Activated naive CD8-positive, alpha-beta T cell treated with anti-CD3 and anti-CD28 coated beads, Interleukin-2, amount 50 U/mL, for 24 hours (primary cell): Measurements from ENCODE around the gene FTCD.
"Not testable (repeated sequence)": the region's sequence is repeated elsewhere in the genome, so short reads cannot be mapped to it uniquely, and the experiment has no call there.

Experiments
- ATAC-seq: fragments of 150-1000 bp; cut with Tn5 transposase; one replicate; pipeline ENCODE4 v1.10.0; 2021
- DNase-seq: peaks from one replicate; pipeline ENCODE4 v3.0.0; 2021
- H3K27ac Mint-ChIP-seq: one replicate; pipeline ENCODE4 v1.8.0; 2021; ENCODE audit warnings: mild to moderate bottlenecking, mixed read lengths
- H3K27me3 Mint-ChIP-seq: one replicate; pipeline ENCODE4 v1.8.0; 2021; ENCODE audit warnings: mixed read lengths
- H3K36me3 Mint-ChIP-seq: one replicate; pipeline ENCODE4 v1.8.0; 2021; ENCODE audit warnings: low read depth, mixed read lengths
- H3K4me1 Mint-ChIP-seq: one replicate; pipeline ENCODE4 v1.8.0; 2021; ENCODE audit warnings: mixed read lengths
- H3K4me3 Mint-ChIP-seq: one replicate; pipeline ENCODE4 v1.8.0; 2021; ENCODE audit warnings: mild to moderate bottlenecking, moderate library complexity, mixed read lengths
- H3K9me3 Mint-ChIP-seq: one replicate; pipeline ENCODE4 v1.8.0; 2021; ENCODE audit warnings: mixed read lengths

FTCD gene

DNA sequence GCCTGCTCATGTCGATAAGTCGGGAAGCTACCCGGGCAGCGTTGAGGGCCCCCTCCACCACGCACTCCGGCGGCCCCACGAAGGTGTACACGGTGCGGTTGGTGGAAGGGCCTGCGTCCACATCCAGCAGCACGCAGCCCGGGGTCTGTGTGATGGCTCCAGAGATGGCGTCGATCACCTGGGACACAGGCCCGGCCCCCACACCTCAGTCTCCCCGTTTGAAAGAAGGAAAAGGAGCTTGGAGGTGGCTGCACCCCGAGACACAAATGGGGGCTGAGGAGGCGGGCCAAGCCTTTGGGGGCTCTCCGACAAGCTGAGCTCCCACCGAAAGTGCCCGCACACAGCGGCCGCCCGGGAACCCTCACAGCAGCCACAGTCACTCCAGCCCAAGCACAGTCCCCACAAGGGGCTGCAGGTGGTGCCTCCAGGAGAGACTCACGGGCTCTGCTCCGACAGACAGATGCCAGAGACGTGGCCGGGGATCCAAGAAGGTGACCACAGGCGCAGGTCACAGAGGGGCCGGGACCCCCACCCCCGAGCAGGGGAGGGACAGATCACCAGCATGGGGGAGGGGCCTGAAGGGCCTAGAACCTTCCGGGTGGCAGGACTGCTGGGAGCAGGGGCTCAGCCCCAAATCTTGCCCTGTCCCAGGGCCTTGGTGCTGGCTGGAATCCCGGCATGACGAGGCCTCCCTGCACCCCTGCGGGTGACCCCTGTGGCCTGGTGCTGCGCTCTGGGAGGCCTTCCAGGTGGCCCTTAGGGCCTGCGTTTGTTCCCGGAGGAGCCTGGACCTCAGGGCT lies 1.0 kb downstream of the FTCD start:
- Mint-ChIP-seq H3K9me3 (no peaks in the 10 kb centered on the region), H3K4me3 (no peak overlapping the region), H3K4me1 (no peaks in the 10 kb centered on the region), H3K36me3 (no peaks in the 10 kb centered on the region), H3K27me3 (no peaks in the 10 kb centered on the region), H3K27ac (no peak overlapping the region)
- DNase-seq, result no peak
- ATAC-seq, result no peak

- Mint-ChIP-seq H3K27me3 (no peaks in the 10 kb centered on the region), H3K9me3 (no peaks in the 10 kb centered on the region), H3K4me1 (no peaks in the 10 kb centered on the region), H3K36me3 (no peaks in the 10 kb centered on the region), H3K4me3 (no peak overlapping the region), H3K27ac (no peak overlapping the region)
- DNase-seq, result peak; percentile 70
- peak; percentile 42 for ATAC-seq
These were observed 1.9 kb downstream of the FTCD start for GRCh38 chr21:46153247-46154154.

DNA sequence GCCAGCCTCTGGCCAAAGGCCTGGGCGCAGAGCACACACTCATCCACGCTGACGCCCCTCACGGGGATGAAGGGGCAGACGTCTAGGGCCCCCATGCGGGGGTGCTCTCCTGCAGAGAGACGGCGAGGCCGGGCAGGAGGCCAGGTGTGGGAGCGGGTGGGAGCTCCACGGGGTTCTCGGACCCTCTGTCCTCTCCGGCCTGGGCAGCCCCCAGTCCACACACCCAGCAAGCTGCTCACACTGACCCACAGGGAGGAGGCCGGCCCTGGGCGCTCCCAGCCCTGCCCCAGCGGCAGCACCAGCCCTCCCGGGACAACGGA lies 2.5 kb downstream of the FTCD start:
- no peaks in the 10 kb centered on the region for H3K36me3 Mint-ChIP-seq
- H3K9me3 Mint-ChIP-seq, result no peaks in the 10 kb centered on the region
- H3K4me3 Mint-ChIP-seq, result no peak overlapping the region
- H3K4me1 Mint-ChIP-seq, result no peaks in the 10 kb centered on the region
- H3K27me3 Mint-ChIP-seq, result no peaks in the 10 kb centered on the region
- no peak for ATAC-seq
- DNase-seq, result no peak
- no peak overlapping the region for H3K27ac Mint-ChIP-seq

- Mint-ChIP-seq H3K27me3 (no peaks in the 10 kb centered on the region), H3K36me3 (no peaks in the 10 kb centered on the region), H3K4me1 (no peaks in the 10 kb centered on the region), H3K9me3 (no peaks in the 10 kb centered on the region), H3K27ac (no peak overlapping the region), H3K4me3 (no peak overlapping the region)
- ATAC-seq (no peak), DNase-seq (no peak)
These were observed 3.1 kb downstream of the FTCD start for GRCh38 chr21:46151989-46152926.

GRCh38 chr21:46151261-46151988 lies 4.0 kb downstream of the FTCD start:
- Mint-ChIP-seq H3K36me3 (no peaks in the 10 kb centered on the region), H3K27me3 (no peaks in the 10 kb centered on the region), H3K4me3 (no peak overlapping the region), H3K9me3 (no peaks in the 10 kb centered on the region), H3K4me1 (no peaks in the 10 kb centered on the region), H3K27ac (no peak overlapping the region)
- DNase-seq (no peak), ATAC-seq (no peak)

- H3K4me3 Mint-ChIP-seq, result no peak overlapping the region
- H3K27ac Mint-ChIP-seq, result no peak overlapping the region
- H3K36me3 Mint-ChIP-seq, result no peaks in the 10 kb centered on the region
- no peaks in the 10 kb centered on the region for H3K9me3 Mint-ChIP-seq
- no peaks in the 10 kb centered on the region for H3K27me3 Mint-ChIP-seq
- no peak for DNase-seq
- no peak for ATAC-seq
- H3K4me1 Mint-ChIP-seq, result no peaks in the 10 kb centered on the region
These were observed 4.8 kb downstream of the FTCD start for GRCh38 chr21:46150491-46151121.

DNA sequence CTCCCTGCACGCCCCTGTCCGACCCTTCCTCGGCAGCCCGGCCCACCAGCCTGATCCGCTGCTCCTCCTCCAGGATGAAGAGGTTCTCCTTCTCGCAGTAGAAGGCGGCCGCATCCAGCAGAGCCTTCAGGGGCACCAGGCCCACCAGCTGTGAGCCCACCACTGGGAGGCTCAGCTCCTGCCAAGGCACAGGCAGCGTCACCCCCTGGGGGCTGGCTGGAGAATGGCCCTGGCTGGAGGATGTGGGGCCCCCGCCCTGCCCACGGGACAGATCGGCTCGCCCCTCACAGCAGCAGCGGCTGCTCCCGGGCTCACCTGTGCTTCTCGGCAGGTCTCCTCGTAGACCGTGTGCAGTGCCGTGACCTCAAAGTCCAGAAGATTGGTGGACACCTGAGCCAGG lies 5.3 kb downstream of the FTCD start:
- no peak for ATAC-seq
- Mint-ChIP-seq H3K9me3 (no peaks in the 10 kb centered on the region), H3K36me3 (no peaks in the 10 kb centered on the region), H3K4me3 (no peak overlapping the region), H3K4me1 (no peaks in the 10 kb centered on the region), H3K27ac (no peak overlapping the region), H3K27me3 (no peaks in the 10 kb centered on the region)
- no peak for DNase-seq

- Mint-ChIP-seq H3K4me1 (peaks cover 4% of the 10 kb centered on the region), H3K27ac (no peak overlapping the region), H3K27me3 (no peaks in the 10 kb centered on the region), H3K36me3 (no peaks in the 10 kb centered on the region), H3K4me3 (no peak overlapping the region), H3K9me3 (no peaks in the 10 kb centered on the region)
- ATAC-seq, result no peak
- no peak for DNase-seq
These were observed 6.0 kb downstream of the FTCD start for GRCh38 chr21:46149205-46149901.

DNA sequence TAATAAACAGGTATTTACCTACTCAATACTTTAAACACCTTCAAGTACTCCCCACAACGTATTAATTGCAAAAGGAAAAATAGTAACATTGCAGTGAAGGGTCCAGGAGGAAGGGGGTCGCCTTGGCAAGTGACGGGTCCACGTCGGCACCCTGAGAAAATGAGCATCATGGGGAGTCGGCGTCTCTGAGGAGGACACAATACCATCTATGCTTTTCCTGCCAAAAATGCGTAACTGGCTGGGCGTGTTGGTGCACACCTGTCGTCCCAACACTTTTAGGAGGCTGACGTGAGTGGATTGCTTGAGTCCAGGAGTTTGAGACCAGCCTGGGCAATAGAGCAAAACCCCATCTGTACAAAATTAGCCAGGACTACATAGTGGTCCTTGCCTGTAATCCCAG lies 7.3 kb downstream of the FTCD start:
- Mint-ChIP-seq H3K36me3 (no peaks in the 10 kb centered on the region), H3K4me1 (peaks cover 12% of the 10 kb centered on the region), H3K9me3 (no peaks in the 10 kb centered on the region), H3K27ac (no peak overlapping the region), H3K27me3 (no peaks in the 10 kb centered on the region), H3K4me3 (no peak overlapping the region)
- no peak for ATAC-seq
- DNase-seq, result no peak

DNA sequence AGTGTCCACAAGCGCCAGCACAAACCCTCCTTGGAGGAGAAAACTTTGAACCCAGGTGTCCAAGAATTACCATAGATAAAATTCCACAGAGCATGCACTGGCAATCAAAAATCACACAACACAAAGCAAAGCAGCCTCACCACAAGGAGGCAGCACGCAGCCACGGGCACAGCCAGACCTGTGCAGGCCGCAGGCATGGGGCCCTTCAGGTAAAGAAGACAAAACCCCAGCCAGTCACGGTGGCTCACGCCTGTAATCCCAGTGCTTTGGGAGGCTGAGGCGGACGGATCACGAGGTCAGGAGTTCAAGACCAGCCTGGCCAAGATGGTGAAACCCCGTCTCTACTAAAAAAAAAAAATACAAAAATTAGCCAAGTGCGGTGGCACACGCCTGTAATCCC lies 8.0 kb downstream of the FTCD start:
- DNase-seq, result peak; percentile 47
- H3K27ac Mint-ChIP-seq, H3K27me3 Mint-ChIP-seq, ATAC-seq, H3K4me3 Mint-ChIP-seq, H3K9me3 Mint-ChIP-seq, H3K36me3 Mint-ChIP-seq: not testable (repeated sequence)
- peaks cover 17% of the 10 kb centered on the region for H3K4me1 Mint-ChIP-seq

DNA sequence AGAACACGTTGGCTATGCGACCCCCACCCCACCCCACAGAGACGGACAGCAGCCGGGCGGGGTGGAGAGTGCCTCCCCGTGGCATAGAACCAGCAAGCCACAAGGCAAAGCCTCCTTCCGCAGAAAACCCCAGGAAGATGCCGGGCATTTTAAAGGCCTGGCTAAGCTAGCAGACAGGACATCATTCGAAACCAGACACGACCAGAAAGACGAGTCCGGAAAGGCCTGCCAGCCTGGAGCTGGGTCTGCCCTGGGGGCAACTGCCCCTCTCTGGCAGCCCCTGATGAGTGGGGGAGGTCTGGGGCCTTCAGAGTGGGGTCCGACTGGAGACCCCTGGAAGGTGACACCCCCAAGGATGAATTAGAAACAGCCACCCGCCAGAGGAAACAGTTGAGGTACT lies 8.5 kb downstream of the FTCD start:
- Mint-ChIP-seq H3K4me3 (no peak overlapping the region), H3K4me1 (peaks cover 18% of the 10 kb centered on the region), H3K36me3 (no peaks in the 10 kb centered on the region), H3K27me3 (no peaks in the 10 kb centered on the region), H3K27ac (no peak overlapping the region), H3K9me3 (no peaks in the 10 kb centered on the region)
- DNase-seq (no peak), ATAC-seq (no peak)

DNA sequence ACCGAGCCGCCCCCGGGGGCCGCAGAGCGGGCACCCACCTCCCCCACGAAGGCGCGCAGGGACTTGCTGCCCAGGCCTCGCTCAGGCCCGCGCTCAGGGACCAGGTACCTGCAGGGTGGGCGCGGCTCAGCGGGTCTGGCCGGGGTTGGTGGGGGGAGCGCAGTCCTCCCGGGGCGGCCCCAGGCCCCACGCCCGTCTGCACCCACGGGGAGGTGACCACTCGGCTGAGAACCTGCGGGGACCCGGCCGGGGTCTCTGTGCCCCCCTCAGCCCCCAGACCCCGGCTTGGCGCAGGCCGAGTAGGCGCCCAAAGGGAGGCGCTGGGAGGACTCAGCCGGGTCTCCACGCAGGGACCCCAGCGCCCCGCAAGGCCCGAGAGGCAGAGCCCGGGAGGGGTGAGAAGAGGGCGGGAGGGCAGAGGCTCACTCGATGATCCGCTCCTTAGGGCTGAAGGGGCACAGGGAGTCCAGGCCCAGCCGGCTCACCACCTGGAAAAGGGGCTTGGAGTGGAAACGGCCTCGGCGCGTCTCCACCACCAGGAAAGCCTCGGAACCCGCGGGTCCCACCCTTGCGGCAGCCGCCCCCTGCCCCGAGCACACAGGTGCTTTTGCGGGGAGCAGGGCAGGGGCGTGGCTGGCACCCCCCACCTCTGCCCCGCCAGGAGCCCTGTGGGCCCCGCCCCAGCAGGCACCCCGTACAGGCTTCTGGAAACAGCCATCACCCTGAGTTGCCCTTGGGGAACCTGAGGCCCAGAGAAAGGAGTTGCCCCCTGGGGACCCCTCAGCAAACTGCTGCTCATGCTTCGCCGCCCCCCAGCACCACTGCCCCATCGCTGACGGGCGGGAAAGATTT lies 9.3 kb downstream of the FTCD start:
- Mint-ChIP-seq H3K9me3 (no peaks in the 10 kb centered on the region), H3K4me1 (peaks cover 19% of the 10 kb centered on the region), H3K36me3 (no peaks in the 10 kb centered on the region), H3K4me3 (no peak overlapping the region), H3K27me3 (no peaks in the 10 kb centered on the region), H3K27ac (no peak overlapping the region)
- no peak for ATAC-seq
- no peak for DNase-seq
